Measurements from ENCODE around the gene ABCB8.

DNA sequence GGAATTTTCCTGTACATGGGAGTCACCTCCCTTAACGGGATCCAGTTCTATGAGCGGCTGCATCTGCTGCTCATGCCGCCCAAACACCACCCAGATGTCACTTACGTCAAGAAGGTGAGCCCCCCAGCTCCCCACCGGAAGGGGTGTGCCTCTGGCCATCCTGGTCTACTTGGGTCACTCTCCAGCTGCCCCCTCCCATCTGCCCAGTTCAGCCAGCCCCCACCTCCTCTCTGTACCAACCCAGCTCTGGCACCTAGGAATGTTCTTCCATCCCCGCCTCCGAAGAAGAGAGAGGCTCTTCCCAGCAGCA is 47.4 kb downstream of the ABCB8 start:
- TF ChIP-seq POLR2AphosphoS5 (IDR thresholded peaks at IDR 0.05) (no peak), POLR2A (IDR thresholded peaks at IDR 0.05) (no peak)
- TF ChIP-seq, protein P1, sequence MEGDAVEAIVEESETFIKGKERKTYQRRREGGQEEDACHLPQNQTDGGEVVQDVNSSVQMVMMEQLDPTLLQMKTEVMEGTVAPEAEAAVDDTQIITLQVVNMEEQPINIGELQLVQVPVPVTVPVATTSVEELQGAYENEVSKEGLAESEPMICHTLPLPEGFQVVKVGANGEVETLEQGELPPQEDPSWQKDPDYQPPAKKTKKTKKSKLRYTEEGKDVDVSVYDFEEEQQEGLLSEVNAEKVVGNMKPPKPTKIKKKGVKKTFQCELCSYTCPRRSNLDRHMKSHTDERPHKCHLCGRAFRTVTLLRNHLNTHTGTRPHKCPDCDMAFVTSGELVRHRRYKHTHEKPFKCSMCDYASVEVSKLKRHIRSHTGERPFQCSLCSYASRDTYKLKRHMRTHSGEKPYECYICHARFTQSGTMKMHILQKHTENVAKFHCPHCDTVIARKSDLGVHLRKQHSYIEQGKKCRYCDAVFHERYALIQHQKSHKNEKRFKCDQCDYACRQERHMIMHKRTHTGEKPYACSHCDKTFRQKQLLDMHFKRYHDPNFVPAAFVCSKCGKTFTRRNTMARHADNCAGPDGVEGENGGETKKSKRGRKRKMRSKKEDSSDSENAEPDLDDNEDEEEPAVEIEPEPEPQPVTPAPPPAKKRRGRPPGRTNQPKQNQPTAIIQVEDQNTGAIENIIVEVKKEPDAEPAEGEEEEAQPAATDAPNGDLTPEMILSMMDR (IDR thresholded peaks at IDR 0.05) = no peak

Measured in upper lobe of left lung (tissue), 4 donors.